K562 (cell line): ENCODE results near the gene ADAM10.

Experiments used
- NFIC ChIP-seq: fragments of 450-650 bp; IDR thresholded peaks from 2 replicates; pipeline ENCODE4 v1.6.1; 2017; ENCODE audit warnings: mild to moderate bottlenecking, inconsistent platforms
- ZNF609 ChIP-seq: sonication (generic); formaldehyde crosslinking; IDR thresholded peaks from 2 replicates; pipeline ENCODE4 v1.8.1; 2023; ENCODE audit warnings: missing genetic modification reagents, mild to moderate bottlenecking, borderline replicate concordance

GRCh38 chr15:58562135-58562534 lies 187.4 kb downstream of the ADAM10 start:
- no peak for TF ChIP-seq NFIC
- TF ChIP-seq ZNF609 (CRISPR knock-in tag): no peak
